Measurements from ENCODE around the gene ATXN1. TPM values are rescaled to one million over a fixed set of nuclear protein-coding genes. Genes with fewer than 3 reads are reported as not detected.

ATXN1 gene
- polyA plus RNA-seq, 1 donor (not counting 4 experiments of a cell fraction or from before 2014, with no cell fraction given) = 9.7 TPM

- no peaks in the 10 kb centered on the region for H4K20me1 ChIP-seq (ENCODE audit: control insufficient read depth, extremely low read depth, insufficient read depth, low read length)
- no peaks in the 10 kb centered on the region for H3K9me1 ChIP-seq (ENCODE audit: control insufficient read depth, extremely low read depth, insufficient read depth, low read length)
- no peak overlapping the region for H3K4me3 ChIP-seq (ENCODE audit: control insufficient read depth in 2 of 3, extremely low read depth in 1 of 3, insufficient read depth in 2 of 3, low read depth in 1 of 3, low read length in 3 of 3)
- no peak overlapping the region for H3K27ac ChIP-seq (ENCODE audit: control insufficient read depth, insufficient read depth, low read length)
- TF ChIP-seq EZH2 (IDR thresholded peaks at IDR 0.05; ENCODE audit: low read length) (no peak), CTCF (optimal IDR thresholded peaks at IDR 0.05 in 1 of 3, IDR thresholded peaks at IDR 0.05 in 1 of 3, conservative IDR thresholded peaks at IDR 0.05 in 1 of 3; ENCODE audit: extremely low read depth in 1 of 3, insufficient read depth in 2 of 3, low read length in 3 of 3) (no peak)
- H3K36me3 ChIP-seq (ENCODE audit: control insufficient read depth in 2 of 2, extremely low read depth in 1 of 2, insufficient read depth in 2 of 2, low read length in 2 of 2) = peaks cover 0 to 5% of the 10 kb centered on the region in 2 experiments
- H3K4me2 ChIP-seq (ENCODE audit: control insufficient read depth, extremely low read depth, insufficient read depth, low read depth, low read length) = no peak overlapping the region
- FAIRE-seq = no peak
- H3K27me3 ChIP-seq (ENCODE audit: control insufficient read depth, extremely low read depth, insufficient read depth, low read length) = no peaks in the 10 kb centered on the region
- peaks cover 40% of the 10 kb centered on the region for H3K4me1 ChIP-seq (ENCODE audit: control insufficient read depth, extremely low read depth, insufficient read depth, low read length)
- dilution Hi-C loops (cut with MboI; ENCODE audit: extremely low pct_ligation_motif_present, low sequenced_read_pairs) = no loop called here
- H2AFZ ChIP-seq (ENCODE audit: control insufficient read depth, low read length) = no peak overlapping the region
- no peaks in the 10 kb centered on the region for H3K9me3 ChIP-seq (ENCODE audit: control insufficient read depth, low read depth, low read length)
- no peaks in the 10 kb centered on the region for H3K79me2 ChIP-seq (ENCODE audit: control insufficient read depth, insufficient read depth, low read length)
- H3K9ac ChIP-seq (ENCODE audit: control insufficient read depth, extremely low read depth, insufficient read depth, low read length) = no peak overlapping the region
- DNase-seq (ENCODE audit: low read depth, low spot score) = no peak
These were observed 439.4 kb downstream of the ATXN1 start for GRCh38 chr6:16321826-16322225.

DNA sequence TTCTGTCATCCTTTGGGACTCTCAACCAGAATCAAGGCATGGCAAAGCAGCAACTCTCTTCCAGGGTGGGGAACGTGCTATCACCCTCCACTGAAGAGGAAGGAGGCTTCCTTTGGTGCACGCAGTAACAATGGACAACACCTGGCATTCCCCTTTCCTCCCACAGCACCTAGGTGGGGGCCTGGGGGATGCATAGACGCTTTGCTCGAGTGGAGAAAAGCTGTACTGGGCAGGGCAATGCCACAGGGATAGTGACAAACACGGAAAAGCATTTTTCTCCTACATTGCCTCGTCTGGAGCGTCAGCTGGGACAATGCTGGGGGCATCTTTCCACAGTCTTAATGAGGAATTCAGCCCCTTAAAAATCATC, 439.9 kb downstream of the ATXN1 start:
- H3K36me3 ChIP-seq (ENCODE audit: control insufficient read depth in 2 of 2, extremely low read depth in 1 of 2, insufficient read depth in 2 of 2, low read length in 2 of 2) = peaks cover 0 to 2% of the 10 kb centered on the region in 2 experiments
- DNase-seq (ENCODE audit: low read depth, low spot score) (no peak), FAIRE-seq (no peak)
- H2AFZ ChIP-seq (ENCODE audit: control insufficient read depth, low read length) = no peak overlapping the region
- no peaks in the 10 kb centered on the region for H3K9me3 ChIP-seq (ENCODE audit: control insufficient read depth, low read depth, low read length)
- H3K27ac ChIP-seq (ENCODE audit: control insufficient read depth, insufficient read depth, low read length) = no peak overlapping the region
- H4K20me1 ChIP-seq (ENCODE audit: control insufficient read depth, extremely low read depth, insufficient read depth, low read length) = no peaks in the 10 kb centered on the region
- dilution Hi-C loops (cut with MboI; ENCODE audit: extremely low pct_ligation_motif_present, low sequenced_read_pairs) = no loop called here
- H3K9ac ChIP-seq (ENCODE audit: control insufficient read depth, extremely low read depth, insufficient read depth, low read length) = no peak overlapping the region
- H3K9me1 ChIP-seq (ENCODE audit: control insufficient read depth, extremely low read depth, insufficient read depth, low read length) = no peaks in the 10 kb centered on the region
- TF ChIP-seq EZH2 (IDR thresholded peaks at IDR 0.05; ENCODE audit: low read length) = no peak
- TF ChIP-seq CTCF (optimal IDR thresholded peaks at IDR 0.05 in 1 of 3, IDR thresholded peaks at IDR 0.05 in 1 of 3, conservative IDR thresholded peaks at IDR 0.05 in 1 of 3; ENCODE audit: extremely low read depth in 1 of 3, insufficient read depth in 2 of 3, low read length in 3 of 3) = no peak
- H3K4me2 ChIP-seq (ENCODE audit: control insufficient read depth, extremely low read depth, insufficient read depth, low read depth, low read length) = no peak overlapping the region
- H3K27me3 ChIP-seq (ENCODE audit: control insufficient read depth, extremely low read depth, insufficient read depth, low read length) = no peaks in the 10 kb centered on the region
- H3K4me1 ChIP-seq (ENCODE audit: control insufficient read depth, extremely low read depth, insufficient read depth, low read length) = peaks cover 42% of the 10 kb centered on the region
- no peaks in the 10 kb centered on the region for H3K79me2 ChIP-seq (ENCODE audit: control insufficient read depth, insufficient read depth, low read length)
- no peak overlapping the region for H3K4me3 ChIP-seq (ENCODE audit: control insufficient read depth in 2 of 3, extremely low read depth in 1 of 3, insufficient read depth in 2 of 3, low read depth in 1 of 3, low read length in 3 of 3)

All from keratinocyte (primary cell).